Suprapubic skin (tissue), 3 donors: Measurements from ENCODE around the gene COL4A1.

Experiments used
- CTCF ChIP-seq, 2 donors: fragments of 200-600 bp in 1 of 2; fragments of 450-650 bp in 1 of 2; sonication (generic) in 1 of 2; IDR thresholded peaks; one replicate each; pipeline ENCODE4 v1.5.1; 2016 to 2019; ENCODE audit warnings: antibody characterized with exemption in 2 of 2, mild to moderate bottlenecking in 1 of 2, moderate library complexity in 1 of 2
- EP300 ChIP-seq: sonication (generic); formaldehyde crosslinking; IDR thresholded peaks from one replicate; pipeline ENCODE4 v1.6.1; 2017; ENCODE audit warnings: antibody characterized with exemption
- POLR2A ChIP-seq, 2 donors: fragments of 450-650 bp; IDR thresholded peaks; one replicate each; pipeline ENCODE4 v1.6.1; 2017; ENCODE audit warnings: antibody characterized with exemption in 2 of 2, mild to moderate bottlenecking in 2 of 2, moderate library complexity in 2 of 2

DNA sequence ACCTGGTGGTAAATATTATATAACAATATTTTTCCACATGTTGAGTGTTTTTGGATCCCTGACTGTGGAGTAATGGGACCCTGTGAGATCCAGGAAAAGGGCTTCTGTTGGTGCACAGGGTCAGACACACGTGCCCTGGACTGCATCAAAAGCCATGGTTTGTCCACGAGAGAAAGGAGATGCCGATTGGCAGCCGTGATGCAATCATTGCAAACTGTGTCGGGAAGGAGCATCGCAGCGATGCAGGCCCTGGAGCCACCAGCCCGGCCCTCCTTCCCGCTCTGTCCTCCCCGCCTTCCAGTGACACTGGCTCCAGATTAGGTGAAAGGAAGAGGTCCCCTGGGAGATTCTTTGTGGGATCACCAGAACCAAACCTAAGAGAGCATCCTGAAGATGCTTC, 9.2 kb upstream of the COL4A1 start:
- no peak for TF ChIP-seq POLR2A (IDR thresholded peaks at IDR 0.05)
- no peak for TF ChIP-seq CTCF (IDR thresholded peaks at IDR 0.05)
- no peak for TF ChIP-seq EP300
